HG03520 (cell line): ENCODE measurements around the gene ANKRD33.

Source experiments
- ATAC-seq: cut with Tn5 transposase; IDR thresholded peaks from one replicate; pipeline ENCODE4 v1.9.1; 2021; ENCODE audit warnings: mild to moderate bottlenecking, moderate library complexity; ENCODE audit not compliant: unreplicated experiment

ANKRD33 gene

DNA sequence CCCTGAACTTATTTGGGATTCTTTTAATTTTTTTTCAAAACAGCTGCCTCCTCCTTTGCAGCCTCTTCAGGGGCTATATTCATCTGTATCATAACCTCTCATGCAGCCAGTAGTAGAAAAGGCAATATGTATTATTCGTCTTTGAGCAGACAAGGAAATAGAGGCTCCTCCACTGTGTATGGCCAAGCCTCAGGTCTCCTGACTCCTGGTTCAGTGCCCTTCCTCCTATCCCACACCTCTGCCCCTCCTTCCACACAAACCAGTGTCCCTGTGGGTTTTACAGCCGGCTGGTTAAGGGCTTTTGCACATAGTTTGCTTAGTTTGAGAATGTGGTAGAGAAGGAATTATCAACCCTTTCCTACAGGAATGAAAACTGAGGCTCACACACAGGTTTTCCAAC, 10.6 kb downstream of the ANKRD33 start:
- no peak for ATAC-seq

GRCh38 chr12:51898937-51899336, 11.0 kb downstream of the ANKRD33 start:
- no peak for ATAC-seq

GRCh38 chr12:51900323-51900889, 12.5 kb downstream of the ANKRD33 start:
- ATAC-seq: no peak

DNA sequence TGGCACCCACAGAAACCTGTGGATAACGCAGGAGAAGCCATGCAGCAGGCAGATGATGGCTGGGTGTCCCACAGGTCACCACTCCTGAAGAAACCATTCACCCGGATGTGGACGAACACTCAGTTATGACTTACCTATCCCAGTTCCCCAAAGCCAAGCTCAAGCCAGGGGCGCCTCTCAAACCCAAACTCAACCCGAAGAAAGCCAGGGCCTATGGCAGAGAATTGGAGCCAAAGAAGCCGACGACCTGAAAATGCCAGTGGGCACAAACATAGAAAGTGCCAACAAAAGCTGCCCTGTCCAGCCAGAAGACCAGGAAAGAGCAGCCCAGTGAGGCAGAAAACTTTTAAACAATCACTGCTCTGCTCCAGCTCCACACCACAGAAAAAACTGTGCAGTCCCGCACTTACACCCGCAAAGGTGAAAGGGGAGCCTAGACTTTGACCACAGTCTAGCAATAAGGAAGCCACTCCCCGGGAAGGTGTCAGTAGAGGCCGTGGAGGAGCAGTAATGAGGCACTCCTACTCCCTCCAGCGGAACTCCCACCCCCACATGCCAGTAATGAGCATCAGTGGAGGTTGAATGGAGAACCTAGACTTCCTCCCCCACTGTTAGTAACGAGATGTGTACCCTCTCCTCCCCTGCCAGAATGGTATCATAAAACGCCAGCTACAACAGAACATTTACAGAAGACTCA, 13.4 kb downstream of the ANKRD33 start:
- no peak for ATAC-seq

GRCh38 chr12:51901881-51902280, 14.0 kb downstream of the ANKRD33 start:
- no peak for ATAC-seq

- ATAC-seq: no peak
These were observed 17.1 kb downstream of the ANKRD33 start for GRCh38 chr12:51904951-51905470.

- no peak for ATAC-seq
These were observed 17.8 kb downstream of the ANKRD33 start for GRCh38 chr12:51905471-51906429.

DNA sequence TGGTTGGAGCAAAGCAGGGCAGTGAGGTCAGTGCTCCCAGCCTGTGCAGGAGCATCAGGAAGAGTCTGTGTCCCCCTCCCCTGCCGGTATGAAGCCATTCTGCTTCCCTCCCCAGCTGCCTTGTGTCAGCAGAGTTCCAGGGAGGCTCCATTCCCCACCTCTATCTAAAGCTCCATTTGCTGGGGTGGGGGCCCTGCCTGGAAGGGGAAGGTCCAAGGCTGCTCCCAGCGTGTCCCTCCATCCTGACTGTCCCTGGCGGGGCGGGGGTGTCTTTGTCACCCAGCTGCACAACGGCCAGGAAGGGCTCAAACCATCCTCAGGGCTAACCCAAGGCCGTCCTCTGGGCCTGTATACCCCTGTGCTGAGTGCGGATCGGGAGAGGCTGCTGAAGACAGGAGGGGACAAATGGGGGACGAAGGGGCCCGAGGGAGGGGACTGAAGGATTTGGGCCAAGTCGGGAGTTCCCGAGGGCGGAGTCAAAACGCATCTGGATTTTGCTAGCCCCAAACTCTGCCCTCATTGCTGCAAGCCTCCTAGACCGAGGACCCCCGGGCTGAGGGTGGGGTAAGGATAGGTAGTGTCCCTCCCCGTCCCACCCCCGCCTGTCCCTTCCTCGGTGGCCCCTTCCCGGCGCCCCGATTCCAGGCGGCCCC, 18.7 kb downstream of the ANKRD33 start:
- ATAC-seq: no peak

DNA sequence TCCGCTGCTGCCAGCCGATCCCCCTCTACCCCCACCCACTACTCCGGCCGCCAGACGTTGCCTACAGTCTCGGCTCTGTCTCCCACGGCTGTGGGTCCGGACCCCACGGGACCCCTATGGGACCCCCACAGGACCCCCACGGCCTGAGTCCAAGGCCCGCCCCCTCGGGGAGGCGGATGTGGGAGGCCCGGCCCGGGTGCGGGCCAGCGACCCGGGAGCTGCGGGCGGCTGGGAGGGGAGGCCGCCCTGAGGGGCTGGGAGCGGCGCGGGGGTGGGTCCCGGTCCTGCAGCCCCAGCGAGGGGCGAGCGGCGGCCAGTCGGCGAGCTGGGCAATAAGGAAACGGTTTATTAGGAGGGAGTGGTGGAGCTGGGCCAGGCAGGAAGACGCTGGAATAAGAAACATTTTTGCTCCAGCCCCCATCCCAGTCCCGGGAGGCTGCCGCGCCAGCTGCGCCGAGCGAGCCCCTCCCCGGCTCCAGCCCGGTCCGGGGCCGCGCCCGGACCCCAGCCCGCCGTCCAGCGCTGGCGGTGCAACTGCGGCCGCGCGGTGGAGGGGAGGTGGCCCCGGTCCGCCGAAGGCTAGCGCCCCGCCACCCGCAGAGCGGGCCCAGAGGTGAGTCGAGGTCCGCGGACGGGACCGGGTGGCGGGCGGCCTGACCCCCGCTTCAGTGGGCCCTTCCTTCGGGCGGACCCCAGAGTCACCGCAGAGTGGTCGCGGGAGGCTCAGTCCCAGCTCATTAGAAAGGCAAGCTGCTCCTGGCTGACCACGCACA, 19.4 kb downstream of the ANKRD33 start, which contains the start of gene ACVRL1:
Gene ACVRL1 (plus strand): TSS at position 422 of the 773 bp plus-strand sequence. CDS start 4,971 bp downstream, outside the sequence.
- no peak for ATAC-seq

- ATAC-seq: no peak
These were observed 20.0 kb downstream of the ANKRD33 start for GRCh38 chr12:51907856-51908425.

GRCh38 chr12:51908876-51909592, 21.1 kb downstream of the ANKRD33 start:
- no peak for ATAC-seq

- ATAC-seq: no peak
These were observed 22.3 kb downstream of the ANKRD33 start for GRCh38 chr12:51910168-51910567.

GRCh38 chr12:51910691-51911090, 22.8 kb downstream of the ANKRD33 start:
- ATAC-seq: no peak

- ATAC-seq: no peak
These were observed 23.4 kb downstream of the ANKRD33 start for GRCh38 chr12:51911307-51911706.

DNA sequence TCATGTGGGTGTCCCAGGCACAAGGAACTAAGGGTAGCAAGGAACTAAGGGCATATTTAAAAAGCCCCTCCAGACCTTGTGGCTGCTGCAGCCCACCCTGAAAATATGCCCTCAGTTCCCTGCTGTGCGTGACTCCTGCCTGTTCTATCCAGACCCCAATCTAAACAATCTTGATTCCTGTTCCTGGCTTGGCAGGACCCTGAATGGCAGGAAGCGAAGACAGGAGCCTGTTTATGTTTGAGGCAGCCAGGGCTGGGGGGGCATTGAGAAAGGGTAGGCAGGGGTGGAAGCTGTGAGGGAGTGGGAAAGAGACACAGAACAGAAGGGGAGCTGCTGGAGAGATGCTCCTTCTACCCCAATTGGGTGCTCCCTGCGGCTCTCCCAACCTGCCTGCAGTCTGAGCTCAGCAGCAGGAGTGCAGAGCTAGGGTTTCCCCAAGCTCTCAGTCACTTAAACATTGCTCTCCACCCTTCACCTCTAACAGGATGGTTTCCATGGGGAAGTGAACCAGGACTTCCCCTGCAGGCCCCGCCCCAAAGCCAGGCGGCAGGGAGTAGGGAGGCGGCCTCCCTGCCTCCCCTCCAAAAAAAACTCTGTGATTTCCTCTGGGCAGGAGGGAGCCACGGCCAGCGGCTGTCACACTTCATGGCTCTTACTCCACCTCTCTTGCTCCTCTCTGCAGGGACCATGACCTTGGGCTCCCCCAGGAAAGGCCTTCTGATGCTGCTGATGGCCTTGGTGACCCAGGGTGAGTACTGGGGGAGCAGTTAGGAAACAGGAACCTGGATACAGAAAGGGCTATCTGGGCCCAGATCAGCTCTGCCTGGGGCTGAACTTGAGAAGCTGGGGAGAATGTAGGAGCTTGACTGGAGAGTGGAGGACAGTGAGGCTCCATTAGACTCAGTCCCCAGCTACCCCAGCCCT, 24.1 kb downstream of the ANKRD33 start:
- no peak for ATAC-seq

GRCh38 chr12:51913071-51914033, 25.4 kb downstream of the ANKRD33 start:
- no peak for ATAC-seq
